OCI-LY7 (cell line): ENCODE results near the gene UBA52. TPM values are rescaled to one million over a fixed set of nuclear protein-coding genes. Genes with fewer than 3 reads are reported as not detected.

Experiments
- BruUV-seq: library from RNA; stranded (reverse); fragments of 400-500 nt; replicated peaks from 2 replicates; lab custom pipeline; 2021; lab: Mats Ljungman, UMichigan
- CTCF ChIA-PET: fragments of 300-600 bp; sonication (Branson Sonifier 250); formaldehyde crosslinking; loops from one replicate; lab custom pipeline; 2022; ENCODE audit warnings: antibody characterized with exemption; ENCODE audit not compliant: unreplicated experiment; lab: Charles Lee
- POLR2A ChIA-PET: fragments of 300-600 bp; sonication (Branson Sonifier 250); formaldehyde crosslinking; loops from one replicate; lab custom pipeline; 2022; ENCODE audit warnings: antibody characterized with exemption; lab: Charles Lee
- DNase-seq: peaks from one replicate; pipeline ENCODE4 v3.0.0-alpha.2; 2015; ENCODE audit warnings: low spot score
- H2AFZ ChIP-seq: fragments of 200-600 bp; sonication (generic), shearing (Covaris generic); 2 replicates; pipeline ENCODE4 v1.6.1; 2014; ENCODE audit warnings: mild to moderate bottlenecking, antibody characterized with exemption, low read length, moderate library complexity
- H3K27ac ChIP-seq: fragments of 200-600 bp; sonication (generic); 2 replicates; pipeline ENCODE4 v1.5.1; 2014; ENCODE audit warnings: mixed run types, low read depth, mild to moderate bottlenecking, moderate library complexity, low read length, inconsistent platforms; ENCODE audit not compliant: poor library complexity, severe bottlenecking
- H3K36me3 ChIP-seq: fragments of 200-600 bp; sonication (generic); 2 replicates; pipeline ENCODE4 v1.6.1; 2014; ENCODE audit warnings: mild to moderate bottlenecking, antibody characterized with exemption, low read length, moderate library complexity, mixed read lengths; ENCODE audit not compliant: insufficient read depth
- H3K4me1 ChIP-seq: fragments of 200-600 bp; sonication (generic); 2 replicates; pipeline ENCODE4 v1.5.1; 2014; ENCODE audit warnings: mild to moderate bottlenecking, low read length; ENCODE audit not compliant: insufficient read depth, poor library complexity, severe bottlenecking
- H3K4me2 ChIP-seq: fragments of 200-600 bp; sonication (generic); 2 replicates; pipeline ENCODE4 v1.6.1; 2014; ENCODE audit warnings: mild to moderate bottlenecking, low read length
- H3K4me3 ChIP-seq: fragments of 200-600 bp; sonication (generic); 2 replicates; pipeline ENCODE4 v1.5.1; 2014; ENCODE audit warnings: mild to moderate bottlenecking, low read depth, low read length; ENCODE audit not compliant: poor library complexity, severe bottlenecking
- H3K79me2 ChIP-seq: fragments of 200-600 bp; sonication (generic); 2 replicates; pipeline ENCODE4 v1.6.1; 2016; ENCODE audit warnings: low read depth, mild to moderate bottlenecking, low read length, moderate library complexity, mixed read lengths; ENCODE audit not compliant: insufficient read depth
- H3K9me2 ChIP-seq: fragments of 200-600 bp; sonication (generic); 2 replicates; pipeline ENCODE4 v1.6.1; 2016; ENCODE audit warnings: mild to moderate bottlenecking, low read length, mixed read lengths; ENCODE audit not compliant: insufficient read depth
- H3K9me3 ChIP-seq: fragments of 200-600 bp; sonication (generic); 2 replicates; pipeline ENCODE4 v1.6.1; 2014; ENCODE audit warnings: mild to moderate bottlenecking, mixed run types, low read length, mixed read lengths
- H4K20me1 ChIP-seq: fragments of 200-600 bp; sonication (generic); 2 replicates; pipeline ENCODE4 v1.6.1; 2014; ENCODE audit warnings: mild to moderate bottlenecking, antibody characterized with exemption, low read length, moderate library complexity, mixed read lengths; ENCODE audit not compliant: insufficient read depth
- EZH2phosphoT487 ChIP-seq: fragments of 200-600 bp; sonication (generic); IDR thresholded peaks from 2 replicates; pipeline ENCODE4 v1.6.1; 2018; ENCODE audit warnings: low read depth, borderline replicate concordance, mild to moderate bottlenecking, mixed run types, antibody characterized with exemption, low read length, moderate library complexity, mixed read lengths
- intact Hi-C: fragments of 100-400 bp; cut with micrococcal nuclease; formaldehyde crosslinking; loops from one replicate; pipeline ENCODE4 v1.10.0; 2022; ENCODE audit not compliant: unreplicated experiment
- total RNA-seq, 2 experiments: library from RNA; depleted of rRNA in 1 of 2; stranded (reverse); fragments of >200 nt in 1 of 2; shearing (Covaris generic) in 1 of 2; gene quantifications; 2 replicates each; pipeline ENCODE4 v1.2.3, GENCODE V29; 2014 to 2022
- TF ChIP-seq, protein P1 (sequence below): fragments of 200-600 bp; sonication (generic); conservative IDR thresholded peaks from 2 replicates; pipeline ENCODE4 v1.5.1; 2014; ENCODE audit warnings: mild to moderate bottlenecking, antibody characterized with exemption, low read length, moderate library complexity, mixed read lengths

Gene UBA52
- total RNA-seq, 2 experiments from 2014 or later = 1,496 to 1,580 TPM

DNA sequence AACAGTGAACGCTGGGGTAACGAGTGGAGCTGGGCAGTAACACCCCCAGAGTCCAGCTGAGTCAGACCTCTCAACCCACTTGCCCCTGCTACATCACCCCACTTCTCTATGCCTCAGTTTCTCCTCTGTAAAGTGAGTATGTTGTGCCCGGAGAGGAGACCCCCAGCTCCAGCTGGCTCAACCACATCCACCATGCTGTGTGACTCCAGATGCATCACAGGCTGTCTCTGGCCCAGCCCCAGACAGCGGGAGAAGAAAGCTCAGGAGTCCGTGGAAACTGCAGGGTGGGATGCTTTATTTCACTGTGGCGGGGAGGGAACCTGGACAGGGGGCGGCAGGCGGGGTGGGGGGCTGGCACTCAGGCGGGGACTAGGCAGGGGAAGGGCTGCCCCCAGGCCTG, 40.2 kb upstream of the UBA52 start:
- Histone ChIP-seq H3K27ac (no peak overlapping the region), H3K9me2 (no peaks in the 10 kb centered on the region), H3K4me1 (no peaks in the 10 kb centered on the region), H3K4me2 (no peak overlapping the region), H3K36me3 (peaks cover 26% of the 10 kb centered on the region), H2AFZ (no peak overlapping the region), H3K79me2 (no peaks in the 10 kb centered on the region), H4K20me1 (no peaks in the 10 kb centered on the region), H3K4me3 (no peak overlapping the region), H3K9me3 (no peaks in the 10 kb centered on the region)
- DNase-seq = no peak
- no TSS peak for BruUV-seq
- ChIA-PET CTCF (interaction anchor here (0.6 kb wide), 1 partner anchor 11 kb away, joined by 3 read pairs; no protein-coding TSS in a partner anchor), POLR2A (interaction anchor here (1.0 kb wide), 1 partner anchor 13 kb away, joined by 3 read pairs; no protein-coding TSS in a partner anchor)
- no peak for TF ChIP-seq EZH2phosphoT487
- TF ChIP-seq, protein P1, sequence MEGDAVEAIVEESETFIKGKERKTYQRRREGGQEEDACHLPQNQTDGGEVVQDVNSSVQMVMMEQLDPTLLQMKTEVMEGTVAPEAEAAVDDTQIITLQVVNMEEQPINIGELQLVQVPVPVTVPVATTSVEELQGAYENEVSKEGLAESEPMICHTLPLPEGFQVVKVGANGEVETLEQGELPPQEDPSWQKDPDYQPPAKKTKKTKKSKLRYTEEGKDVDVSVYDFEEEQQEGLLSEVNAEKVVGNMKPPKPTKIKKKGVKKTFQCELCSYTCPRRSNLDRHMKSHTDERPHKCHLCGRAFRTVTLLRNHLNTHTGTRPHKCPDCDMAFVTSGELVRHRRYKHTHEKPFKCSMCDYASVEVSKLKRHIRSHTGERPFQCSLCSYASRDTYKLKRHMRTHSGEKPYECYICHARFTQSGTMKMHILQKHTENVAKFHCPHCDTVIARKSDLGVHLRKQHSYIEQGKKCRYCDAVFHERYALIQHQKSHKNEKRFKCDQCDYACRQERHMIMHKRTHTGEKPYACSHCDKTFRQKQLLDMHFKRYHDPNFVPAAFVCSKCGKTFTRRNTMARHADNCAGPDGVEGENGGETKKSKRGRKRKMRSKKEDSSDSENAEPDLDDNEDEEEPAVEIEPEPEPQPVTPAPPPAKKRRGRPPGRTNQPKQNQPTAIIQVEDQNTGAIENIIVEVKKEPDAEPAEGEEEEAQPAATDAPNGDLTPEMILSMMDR = no peak
- intact Hi-C loops = no loop called here

DNA sequence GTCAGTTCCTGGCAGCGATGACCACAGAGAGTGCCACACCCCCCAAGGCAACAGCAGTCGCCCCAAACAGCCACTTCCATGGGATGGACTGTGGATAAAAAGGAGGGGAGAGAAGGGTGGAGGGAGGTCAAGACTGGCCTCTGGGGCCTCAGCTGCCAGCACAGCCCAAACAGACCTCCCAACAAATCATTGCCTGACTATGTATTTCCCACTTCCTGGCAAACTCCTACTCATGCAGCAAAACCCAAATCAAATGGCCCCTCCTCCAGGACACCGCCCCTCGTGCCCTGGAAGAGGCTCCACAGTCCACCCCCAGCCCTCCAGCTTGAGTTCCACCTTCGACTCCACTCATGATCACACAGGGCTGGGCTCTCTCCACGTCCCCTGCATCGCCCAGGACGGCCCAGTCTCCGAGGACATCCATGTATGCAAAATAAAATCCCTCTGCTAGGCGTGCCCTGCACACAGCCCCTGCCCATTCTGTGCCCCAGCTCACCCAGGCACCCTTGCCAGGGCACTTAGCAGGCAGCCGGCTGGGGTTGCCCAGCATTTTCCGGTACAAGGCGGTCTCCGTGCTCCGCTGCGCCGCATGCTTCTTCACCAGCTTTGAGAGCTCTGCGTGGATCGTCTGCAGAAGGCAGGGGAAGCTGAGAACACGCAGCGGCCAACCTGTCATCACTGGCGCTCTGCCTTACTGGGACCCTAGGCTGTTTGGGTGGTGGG, 39.3 kb upstream of the UBA52 start:
- intact Hi-C loops = no loop called here
- ChIA-PET POLR2A (interaction anchor here (0.7 to 1.0 kb wide), 2 partner anchors 10 to 12 kb away, joined by 3 read pairs; no protein-coding TSS in a partner anchor), CTCF (no interaction called here)
- no peak for TF ChIP-seq EZH2phosphoT487
- TF ChIP-seq, protein P1 = no peak
- H3K79me2 ChIP-seq = no peaks in the 10 kb centered on the region
- no peak overlapping the region for H3K4me3 ChIP-seq
- DNase-seq = no peak
- no peaks in the 10 kb centered on the region for H3K9me3 ChIP-seq
- H3K4me2 ChIP-seq = no peak overlapping the region
- no TSS peak for BruUV-seq
- no peak overlapping the region for H3K27ac ChIP-seq
- peaks cover 33% of the 10 kb centered on the region for H3K36me3 ChIP-seq
- H4K20me1 ChIP-seq = no peaks in the 10 kb centered on the region
- H2AFZ ChIP-seq = no peak overlapping the region
- H3K9me2 ChIP-seq = no peaks in the 10 kb centered on the region
- no peaks in the 10 kb centered on the region for H3K4me1 ChIP-seq

- H3K27ac ChIP-seq = no peak overlapping the region
- no peaks in the 10 kb centered on the region for H4K20me1 ChIP-seq
- no peaks in the 10 kb centered on the region for H3K4me1 ChIP-seq
- ChIA-PET CTCF (no interaction called here), POLR2A (no interaction called here)
- TF ChIP-seq, protein P1 = no peak
- TF ChIP-seq EZH2phosphoT487 = no peak
- no peaks in the 10 kb centered on the region for H3K9me3 ChIP-seq
- no peak overlapping the region for H2AFZ ChIP-seq
- DNase-seq = no peak
- no peak overlapping the region for H3K4me3 ChIP-seq
- intact Hi-C loops = no loop called here
- no peaks in the 10 kb centered on the region for H3K79me2 ChIP-seq
- BruUV-seq = no TSS peak
- H3K9me2 ChIP-seq = no peaks in the 10 kb centered on the region
- H3K36me3 ChIP-seq = peaks cover 41% of the 10 kb centered on the region
- H3K4me2 ChIP-seq = no peak overlapping the region
Observed at GRCh38 chr19:18533058-18533457, 38.6 kb upstream of the UBA52 start.
